ENCODE data around the gene TMEM200B. TPM values are rescaled to one million over a fixed set of nuclear protein-coding genes. Genes with fewer than 3 reads are reported as not detected.
"Not testable (repeated sequence)": the region's sequence is repeated elsewhere in the genome, so short reads cannot be mapped to it uniquely, and the experiment has no call there.

The TMEM200B gene
- total and polyA plus RNA-seq, 2 experiments from 2014 or later = 5.1 to 20.4 TPM

DNA sequence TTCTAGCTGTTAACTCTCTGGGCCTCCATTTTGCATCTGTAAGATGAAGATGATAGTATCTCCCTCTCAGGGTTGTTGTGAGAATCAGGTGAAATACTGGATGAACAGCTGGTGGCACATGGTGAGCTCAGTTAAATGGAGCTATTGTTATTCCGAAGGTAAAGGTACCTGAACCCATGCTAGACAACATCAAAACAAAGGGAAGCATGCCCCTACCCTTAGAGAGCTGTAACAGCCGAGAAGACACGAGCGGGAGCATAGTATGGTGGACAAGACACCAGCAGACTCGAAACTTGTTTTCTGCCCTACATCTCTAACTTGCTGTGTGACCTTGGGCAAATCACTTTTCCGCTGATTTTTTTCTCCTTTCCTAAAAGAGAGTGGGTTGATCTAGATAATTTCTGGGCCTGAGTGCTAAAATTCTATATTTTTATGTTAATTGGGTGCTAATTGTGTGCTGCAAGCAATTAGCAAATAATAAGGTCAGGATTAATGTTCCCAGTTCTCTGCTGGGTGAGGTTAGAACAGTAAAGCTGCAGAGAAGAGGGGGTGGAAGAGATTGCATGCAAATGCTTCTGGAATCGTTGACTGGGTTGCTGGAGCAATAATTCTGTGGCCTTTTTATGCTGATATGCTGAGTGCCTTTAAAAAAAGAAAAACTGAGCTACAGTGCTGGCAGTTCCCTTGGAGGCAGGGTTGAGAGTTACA is 10.8 kb downstream of the TMEM200B start:
- TF ChIP-seq EZH2 (IDR thresholded peaks at IDR 0.05; ENCODE audit: insufficient read depth, poor library complexity, severe bottlenecking) (no peak), EZH2phosphoT487 (IDR thresholded peaks at IDR 0.05; ENCODE audit: insufficient read depth, low read depth) (no peak)
- DNase-seq = no peak
- H3K36me3 ChIP-seq (ENCODE audit: low read depth) = no peaks in the 10 kb centered on the region
- no peaks in the 10 kb centered on the region for H3K9me2 ChIP-seq (ENCODE audit: insufficient read depth)
- no peaks in the 10 kb centered on the region for H3K9me3 ChIP-seq (ENCODE audit: low read depth)
- no peaks in the 10 kb centered on the region for H3K4me1 ChIP-seq (ENCODE audit: insufficient read depth)
- H3K27me3 ChIP-seq (replicated peaks; ENCODE audit: insufficient read depth) = no peaks in the 10 kb centered on the region
- no peak overlapping the region for H3K9ac ChIP-seq
- in situ Hi-C loops (cut with MboI) = no loop called here
- no peaks in the 10 kb centered on the region for H3K79me2 ChIP-seq (ENCODE audit: insufficient read depth)
- no peak overlapping the region for H3K4me3 ChIP-seq
- no peaks in the 10 kb centered on the region for H3F3A ChIP-seq (ENCODE audit: insufficient read depth)
- WGBS, 2 experiments (ENCODE audit: low coverage in 1 of 2, low lambda C conversion rate in 2 of 2, missing lambda C conversion rate in 2 of 2) = 76 to 78% methylated on average over 7 of the region's 7 CpGs
- H4K20me1 ChIP-seq (ENCODE audit: insufficient read depth) = no peaks in the 10 kb centered on the region
- no peak overlapping the region for H3K27ac ChIP-seq
- no peak overlapping the region for H3K4me2 ChIP-seq (ENCODE audit: unreplicated experiment)
- H2AFZ ChIP-seq = no peak overlapping the region

DNA sequence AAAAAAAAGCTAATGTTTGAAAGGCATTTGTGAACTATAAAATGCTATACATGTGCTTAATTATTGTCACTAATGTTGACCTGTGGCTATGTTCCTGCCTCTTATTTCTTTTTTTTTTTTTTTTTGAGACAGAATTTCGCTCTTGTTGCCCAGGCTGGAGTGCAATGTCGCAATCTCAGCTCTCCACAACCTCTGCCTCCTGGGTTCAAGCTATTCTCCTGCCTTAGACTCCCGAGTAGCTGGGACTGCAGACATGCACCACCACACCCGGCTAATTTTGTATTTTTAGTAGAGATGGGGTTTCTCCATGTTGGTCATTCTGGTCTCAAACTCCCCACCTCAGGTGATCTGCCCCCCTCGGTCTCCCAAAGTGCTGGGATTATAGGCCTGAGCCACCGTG is 15.7 kb downstream of the TMEM200B start:
- H3K9me3 ChIP-seq (ENCODE audit: low read depth); H3K4me2 ChIP-seq (ENCODE audit: unreplicated experiment); H3K4me1 ChIP-seq (ENCODE audit: insufficient read depth); H3F3A ChIP-seq (ENCODE audit: insufficient read depth); in situ Hi-C loops (cut with MboI); H2AFZ ChIP-seq; H4K20me1 ChIP-seq (ENCODE audit: insufficient read depth); DNase-seq; H3K27ac ChIP-seq; H3K79me2 ChIP-seq (ENCODE audit: insufficient read depth); H3K9me2 ChIP-seq (ENCODE audit: insufficient read depth); H3K4me3 ChIP-seq; H3K9ac ChIP-seq; H3K27me3 ChIP-seq (replicated peaks; ENCODE audit: insufficient read depth); H3K36me3 ChIP-seq (ENCODE audit: low read depth): not testable (repeated sequence)
- 81 to 82% methylated on average over 6 of the region's 6 CpGs for WGBS, 2 experiments (ENCODE audit: low coverage in 1 of 2, low lambda C conversion rate in 2 of 2, missing lambda C conversion rate in 2 of 2)

DNA sequence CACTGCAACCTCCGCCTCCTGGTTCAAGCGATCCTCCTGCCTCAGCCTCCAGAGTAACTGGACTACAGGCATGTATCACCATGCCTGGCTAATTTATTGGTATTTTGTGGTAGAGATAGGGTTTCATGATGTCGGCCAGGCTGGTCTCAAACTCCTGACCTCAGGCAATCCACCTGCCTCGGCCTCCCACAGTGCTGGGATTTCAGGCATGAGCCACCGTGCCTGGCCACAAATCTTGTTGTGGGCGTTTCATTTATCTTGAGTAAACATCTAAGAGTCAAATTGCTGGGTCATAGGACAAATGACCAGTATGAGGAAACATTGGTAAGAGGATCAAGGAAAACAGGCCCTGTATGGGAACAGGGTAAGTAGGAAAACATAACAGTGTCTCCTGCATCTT is 17.9 kb downstream of the TMEM200B start:
- no peak for DNase-seq
- H3K4me3 ChIP-seq = no peak overlapping the region
- no peaks in the 10 kb centered on the region for H4K20me1 ChIP-seq (ENCODE audit: insufficient read depth)
- H3K9me3 ChIP-seq (ENCODE audit: low read depth) = no peaks in the 10 kb centered on the region
- TF ChIP-seq EZH2 (IDR thresholded peaks at IDR 0.05; ENCODE audit: insufficient read depth, poor library complexity, severe bottlenecking) = no peak
- TF ChIP-seq EZH2phosphoT487 (IDR thresholded peaks at IDR 0.05; ENCODE audit: insufficient read depth, low read depth) = no peak
- H3F3A ChIP-seq (ENCODE audit: insufficient read depth) = no peaks in the 10 kb centered on the region
- H3K9ac ChIP-seq = no peak overlapping the region
- H3K9me2 ChIP-seq (ENCODE audit: insufficient read depth) = no peaks in the 10 kb centered on the region
- in situ Hi-C loops (cut with MboI) = no loop called here
- H2AFZ ChIP-seq = no peak overlapping the region
- no peaks in the 10 kb centered on the region for H3K79me2 ChIP-seq (ENCODE audit: insufficient read depth)
- no peaks in the 10 kb centered on the region for H3K27me3 ChIP-seq (replicated peaks; ENCODE audit: insufficient read depth)
- no peaks in the 10 kb centered on the region for H3K4me1 ChIP-seq (ENCODE audit: insufficient read depth)
- H3K27ac ChIP-seq = no peak overlapping the region
- H3K4me2 ChIP-seq (ENCODE audit: unreplicated experiment) = no peak overlapping the region
- WGBS, 2 experiments (ENCODE audit: low coverage in 1 of 2, low lambda C conversion rate in 2 of 2, missing lambda C conversion rate in 2 of 2) = 77 to 78% methylated on average over 6 of the region's 6 CpGs
- H3K36me3 ChIP-seq (ENCODE audit: low read depth) = no peaks in the 10 kb centered on the region

DNA sequence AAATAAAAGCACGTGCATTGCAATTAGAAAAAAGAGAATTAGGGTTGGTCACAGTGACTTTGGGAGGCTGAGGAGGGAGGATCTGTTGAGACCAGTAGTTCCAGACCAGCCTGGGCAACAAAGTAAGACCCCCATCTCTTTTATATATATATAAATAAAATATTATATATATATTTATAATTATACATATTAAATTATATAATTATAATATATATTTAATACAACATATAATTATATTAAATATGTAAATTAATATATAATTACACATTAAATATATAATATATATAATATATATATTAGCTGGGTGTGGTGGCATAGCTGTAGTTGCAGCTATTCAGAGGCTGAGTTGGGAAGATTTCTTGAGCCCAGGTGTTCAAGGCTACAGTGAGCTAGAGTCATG is 23.2 kb downstream of the TMEM200B start:
- Histone ChIP-seq H3F3A (ENCODE audit: insufficient read depth) (no peaks in the 10 kb centered on the region), H3K9me2 (ENCODE audit: insufficient read depth) (no peaks in the 10 kb centered on the region), H2AFZ (no peak overlapping the region), H3K4me2 (ENCODE audit: unreplicated experiment) (no peak overlapping the region), H3K36me3 (ENCODE audit: low read depth) (no peaks in the 10 kb centered on the region), H3K79me2 (ENCODE audit: insufficient read depth) (no peaks in the 10 kb centered on the region), H3K27me3 (replicated peaks; ENCODE audit: insufficient read depth) (no peaks in the 10 kb centered on the region), H3K4me1 (ENCODE audit: insufficient read depth) (no peaks in the 10 kb centered on the region), H4K20me1 (ENCODE audit: insufficient read depth) (no peaks in the 10 kb centered on the region), H3K9me3 (ENCODE audit: low read depth) (no peaks in the 10 kb centered on the region), H3K9ac (no peak overlapping the region), H3K4me3 (no peak overlapping the region), H3K27ac (no peak overlapping the region)
- TF ChIP-seq EZH2phosphoT487 (IDR thresholded peaks at IDR 0.05; ENCODE audit: insufficient read depth, low read depth) (no peak), EZH2 (IDR thresholded peaks at IDR 0.05; ENCODE audit: insufficient read depth, poor library complexity, severe bottlenecking) (no peak)
- WGBS, 2 experiments (ENCODE audit: low coverage in 1 of 2, low lambda C conversion rate in 2 of 2, missing lambda C conversion rate in 2 of 2) = 46 to 61% methylated on average over 1 of the region's 1 CpG
- no peak for DNase-seq
- in situ Hi-C loops (cut with MboI) = no loop called here

DNA sequence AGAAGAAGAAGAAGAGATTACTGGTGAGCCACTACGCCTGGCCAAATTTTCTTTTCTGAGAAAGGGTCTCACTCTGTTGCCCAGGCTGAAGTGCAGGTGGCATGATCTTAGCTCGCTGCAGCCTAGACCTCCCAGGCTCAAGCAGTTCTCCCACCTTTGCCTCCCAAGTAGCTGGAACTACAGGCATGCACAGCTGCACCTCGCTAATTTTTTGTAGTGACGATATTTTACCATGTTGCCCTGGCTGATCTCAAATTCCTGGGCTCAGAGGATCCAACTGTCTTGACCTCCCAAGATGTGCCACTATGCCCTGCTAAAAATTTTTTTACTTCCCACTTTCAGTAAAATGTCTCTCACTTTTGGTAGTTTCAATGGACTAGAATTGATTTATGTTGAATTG is 24.4 kb downstream of the TMEM200B start:
- Histone ChIP-seq H3K79me2 (ENCODE audit: insufficient read depth) (no peaks in the 10 kb centered on the region), H3K4me3 (no peak overlapping the region), H3K36me3 (ENCODE audit: low read depth) (no peaks in the 10 kb centered on the region), H3K27me3 (replicated peaks; ENCODE audit: insufficient read depth) (no peaks in the 10 kb centered on the region), H2AFZ (no peak overlapping the region), H3K4me1 (ENCODE audit: insufficient read depth) (no peaks in the 10 kb centered on the region), H3K4me2 (ENCODE audit: unreplicated experiment) (no peak overlapping the region), H3K27ac (no peak overlapping the region), H3K9me2 (ENCODE audit: insufficient read depth) (no peaks in the 10 kb centered on the region), H4K20me1 (ENCODE audit: insufficient read depth) (no peaks in the 10 kb centered on the region), H3F3A (ENCODE audit: insufficient read depth) (no peaks in the 10 kb centered on the region), H3K9ac (no peak overlapping the region), H3K9me3 (ENCODE audit: low read depth) (no peaks in the 10 kb centered on the region)
- in situ Hi-C loops (cut with MboI) = no loop called here
- TF ChIP-seq EZH2 (IDR thresholded peaks at IDR 0.05; ENCODE audit: insufficient read depth, poor library complexity, severe bottlenecking) (no peak), EZH2phosphoT487 (IDR thresholded peaks at IDR 0.05; ENCODE audit: insufficient read depth, low read depth) (no peak)
- DNase-seq = no peak
- WGBS, 2 experiments (ENCODE audit: low coverage in 1 of 2, low lambda C conversion rate in 2 of 2, missing lambda C conversion rate in 2 of 2) = 91 to 98% methylated on average over 4 of the region's 4 CpGs
